Activated T-helper 1 cell treated with Interleukin-2 at 50 U/mL for 16 hours (primary cell): ENCODE measurements around the gene SLC18A3.

Experiments used
- DNase-seq: peaks from one replicate; pipeline ENCODE4 v3.0.0-alpha.2; 2020; ENCODE audit warnings: low read depth

The SLC18A3 gene

GRCh38 chr10:49627644-49628247 lies 17.6 kb downstream of the SLC18A3 start:
- no peak for DNase-seq

- DNase-seq: no peak
Measured at GRCh38 chr10:49628599-49628998, 18.5 kb downstream of the SLC18A3 start.

GRCh38 chr10:49629431-49629881 lies 19.3 kb downstream of the SLC18A3 start:
- no peak for DNase-seq

GRCh38 chr10:49631975-49632374 lies 21.9 kb downstream of the SLC18A3 start:
- DNase-seq: no peak

- no peak for DNase-seq
Measured at GRCh38 chr10:49632406-49633317, 22.6 kb downstream of the SLC18A3 start.

- DNase-seq: no peak
Measured at GRCh38 chr10:49633327-49634068, 23.4 kb downstream of the SLC18A3 start.

- no peak for DNase-seq
Measured at GRCh38 chr10:49634069-49634660, 24.1 kb downstream of the SLC18A3 start.

- DNase-seq: no peak
Measured at GRCh38 chr10:49642311-49642710, 32.2 kb downstream of the SLC18A3 start.

GRCh38 chr10:49643241-49644034 lies 33.3 kb downstream of the SLC18A3 start:
- no peak for DNase-seq

- DNase-seq: no peak
Measured at GRCh38 chr10:49644035-49644646, 34.0 kb downstream of the SLC18A3 start.

GRCh38 chr10:49645417-49645816 lies 35.3 kb downstream of the SLC18A3 start:
- no peak for DNase-seq

- DNase-seq: no peak
Measured at GRCh38 chr10:49645871-49646870, 36.1 kb downstream of the SLC18A3 start.

- no peak for DNase-seq
Measured at GRCh38 chr10:49647554-49647953, 37.4 kb downstream of the SLC18A3 start.

- DNase-seq: no peak
Measured at GRCh38 chr10:49647985-49648795, 38.1 kb downstream of the SLC18A3 start.

GRCh38 chr10:49649294-49649693 lies 39.2 kb downstream of the SLC18A3 start:
- no peak for DNase-seq

- no peak for DNase-seq
Measured at GRCh38 chr10:49649936-49650723, 40.0 kb downstream of the SLC18A3 start.

- DNase-seq: no peak
Measured at GRCh38 chr10:49650724-49651034, 40.6 kb downstream of the SLC18A3 start.
